Activated naive CD8-positive, alpha-beta T cell treated with anti-CD3 and anti-CD28 coated beads, Interleukin-2, amount 10 ng/mL, durations not matched to agents 7 days and 5 days (primary cell): ENCODE results near the gene CAP1. TPM values are rescaled to one million over a fixed set of nuclear protein-coding genes. Genes with fewer than 3 reads are reported as not detected.
"Not testable (repeated sequence)": the region's sequence is repeated elsewhere in the genome, so short reads cannot be mapped to it uniquely, and the experiment has no call there.

Experiments
- ATAC-seq: fragments of 150-1000 bp; cut with Tn5 transposase; one replicate; pipeline ENCODE4 v1.10.0; 2021; ENCODE audit warnings: low read depth, moderate library complexity
- POLR2A ChIA-PET: fragments of 350-600 bp; sonication (Branson Sonifier 250); formaldehyde crosslinking; loops from one replicate; lab custom pipeline; 2021; ENCODE audit warnings: antibody characterized with exemption; lab: Charles Lee
- DNase-seq: peaks from one replicate; pipeline ENCODE4 v3.0.0; 2021
- H3K27ac Mint-ChIP-seq: one replicate; pipeline ENCODE4 v1.8.0; 2022; ENCODE audit warnings: mild to moderate bottlenecking, mixed read lengths
- H3K27me3 Mint-ChIP-seq: one replicate; pipeline ENCODE4 v1.8.0; 2022; ENCODE audit warnings: mild to moderate bottlenecking, moderate library complexity, mixed read lengths
- H3K36me3 Mint-ChIP-seq: one replicate; pipeline ENCODE4 v1.8.0; 2021; ENCODE audit warnings: mild to moderate bottlenecking, mixed read lengths
- H3K4me1 Mint-ChIP-seq: one replicate; pipeline ENCODE4 v1.8.0; 2021; ENCODE audit warnings: mixed read lengths
- H3K4me3 Mint-ChIP-seq: one replicate; pipeline ENCODE4 v1.8.0; 2022; ENCODE audit warnings: mild to moderate bottlenecking, moderate library complexity, mixed read lengths
- H3K9me3 Mint-ChIP-seq: one replicate; pipeline ENCODE4 v1.8.0; 2021; ENCODE audit warnings: mixed read lengths
- total RNA-seq, 2 experiments: library from RNA; stranded (reverse); gene quantifications; one replicate each; pipeline ENCODE4 v1.2.3, GENCODE V29; 2021

The CAP1 gene
- total RNA-seq, 2 experiments from 2014 or later: 579 to 614 TPM

GRCh38 chr1:40014812-40015594 lies 25.5 kb upstream of the CAP1 start:
- Mint-ChIP-seq H3K27me3 (peaks cover 8% of the 10 kb centered on the region), H3K4me1 (peaks cover 4% of the 10 kb centered on the region), H3K36me3 (no peaks in the 10 kb centered on the region), H3K27ac (no peak overlapping the region), H3K4me3 (no peak overlapping the region), H3K9me3 (peaks cover 5% of the 10 kb centered on the region)
- ATAC-seq (no peak), DNase-seq (no peak)
- POLR2A ChIA-PET: interaction anchor here (1.0 kb wide), 1 partner anchor 24 kb away, joined by 3 read pairs; no protein-coding TSS in a partner anchor

- Mint-ChIP-seq H3K27me3 (peaks cover 12% of the 10 kb centered on the region), H3K36me3 (no peaks in the 10 kb centered on the region), H3K4me1 (peaks cover 4% of the 10 kb centered on the region), H3K4me3 (no peak overlapping the region), H3K27ac (no peak overlapping the region), H3K9me3 (no peaks in the 10 kb centered on the region)
- DNase-seq (no peak), ATAC-seq (no peak)
- POLR2A ChIA-PET: no interaction called here
These were observed 22.5 kb upstream of the CAP1 start for GRCh38 chr1:40017951-40018575.

GRCh38 chr1:40020447-40021085 lies 20.0 kb upstream of the CAP1 start:
- POLR2A ChIA-PET: no interaction called here
- no peak overlapping the region for H3K4me3 Mint-ChIP-seq
- peaks cover 4% of the 10 kb centered on the region for H3K9me3 Mint-ChIP-seq
- no peak for DNase-seq
- ATAC-seq: no peak
- H3K27ac Mint-ChIP-seq: no peak overlapping the region
- H3K4me1 Mint-ChIP-seq: no peaks in the 10 kb centered on the region
- peaks cover 15% of the 10 kb centered on the region for H3K27me3 Mint-ChIP-seq
- H3K36me3 Mint-ChIP-seq: no peaks in the 10 kb centered on the region

GRCh38 chr1:40023379-40023944 lies 17.1 kb upstream of the CAP1 start:
- Mint-ChIP-seq H3K9me3 (peaks cover 7% of the 10 kb centered on the region), H3K4me1 (no peaks in the 10 kb centered on the region), H3K36me3 (no peaks in the 10 kb centered on the region), H3K27ac (no peak overlapping the region), H3K27me3 (peaks cover 9% of the 10 kb centered on the region), H3K4me3 (no peak overlapping the region)
- no peak for DNase-seq
- no peak for ATAC-seq
- POLR2A ChIA-PET: no interaction called here

GRCh38 chr1:40024671-40025070 lies 15.9 kb upstream of the CAP1 start:
- ATAC-seq (no peak), DNase-seq (no peak)
- H3K27ac Mint-ChIP-seq: no peak overlapping the region
- POLR2A ChIA-PET: interaction anchor here (0.5 kb wide), 1 partner anchor 226 kb away, joined by 8 read pairs; no protein-coding TSS in a partner anchor
- peaks cover 9% of the 10 kb centered on the region for H3K27me3 Mint-ChIP-seq
- H3K4me1 Mint-ChIP-seq: peaks cover 2% of the 10 kb centered on the region
- H3K4me3 Mint-ChIP-seq: no peak overlapping the region
- H3K36me3 Mint-ChIP-seq: no peaks in the 10 kb centered on the region
- peaks cover 7% of the 10 kb centered on the region for H3K9me3 Mint-ChIP-seq

GRCh38 chr1:40027647-40028046 lies 12.9 kb upstream of the CAP1 start:
- ATAC-seq: no peak

GRCh38 chr1:40029608-40030007 lies 10.9 kb upstream of the CAP1 start:
- Mint-ChIP-seq H3K27me3 (peaks cover 1% of the 10 kb centered on the region), H3K4me3 (no peak overlapping the region), H3K4me1 (peaks cover 23% of the 10 kb centered on the region), H3K27ac (no peak overlapping the region), H3K9me3 (peaks cover 2% of the 10 kb centered on the region), H3K36me3 (no peaks in the 10 kb centered on the region)
- POLR2A ChIA-PET: no interaction called here
- DNase-seq (no peak), ATAC-seq (no peak)

More at GRCh38 chr1:40027647-40028046, 12.9 kb upstream of the CAP1 start:
- peaks cover 11% of the 10 kb centered on the region for H3K4me1 Mint-ChIP-seq
- H3K36me3 Mint-ChIP-seq: no peaks in the 10 kb centered on the region
- peaks cover 9% of the 10 kb centered on the region for H3K27me3 Mint-ChIP-seq
- peaks cover 7% of the 10 kb centered on the region for H3K9me3 Mint-ChIP-seq
- no peak overlapping the region for H3K4me3 Mint-ChIP-seq
- POLR2A ChIA-PET: no interaction called here
- DNase-seq: no peak
- H3K27ac Mint-ChIP-seq: no peak overlapping the region

- no peaks in the 10 kb centered on the region for H3K36me3 Mint-ChIP-seq
- no peak overlapping the region for H3K4me3 Mint-ChIP-seq
- no peak for DNase-seq
- peaks cover 30% of the 10 kb centered on the region for H3K4me1 Mint-ChIP-seq
- H3K27me3 Mint-ChIP-seq: peaks cover 1% of the 10 kb centered on the region
- no peak overlapping the region for H3K27ac Mint-ChIP-seq
- POLR2A ChIA-PET: no interaction called here
- ATAC-seq: no peak
- H3K9me3 Mint-ChIP-seq: peaks cover 2% of the 10 kb centered on the region
These were observed 9.9 kb upstream of the CAP1 start for GRCh38 chr1:40030528-40031135.

- Mint-ChIP-seq H3K27me3 (peaks cover 1% of the 10 kb centered on the region), H3K27ac (no peak overlapping the region), H3K9me3 (no peaks in the 10 kb centered on the region), H3K36me3 (peaks cover 2% of the 10 kb centered on the region), H3K4me1 (peaks cover 37% of the 10 kb centered on the region), H3K4me3 (no peak overlapping the region)
- no peak for DNase-seq
- ATAC-seq: peak; percentile 62
- POLR2A ChIA-PET: interaction anchor here (0.8 kb wide), 1 partner anchor 341 kb away, joined by 3 read pairs; the partner anchor contains the start of gene SMAP2
These were observed 8.2 kb upstream of the CAP1 start for GRCh38 chr1:40032240-40032891.

GRCh38 chr1:40034869-40035268 lies 5.7 kb upstream of the CAP1 start:
- Mint-ChIP-seq H3K4me3 (peak overlapping the region; percentile 46), H3K4me1 (peaks cover 48% of the 10 kb centered on the region), H3K27me3 (no peaks in the 10 kb centered on the region), H3K36me3 (peaks cover 6% of the 10 kb centered on the region), H3K27ac (peak overlapping the region; percentile 85), H3K9me3 (no peaks in the 10 kb centered on the region)
- no peak for DNase-seq
- POLR2A ChIA-PET: interaction anchor here (0.6 to 1.0 kb wide), 2 partner anchors 11 to 236 kb away, joined by 3 read pairs; no protein-coding TSS in a partner anchor
- ATAC-seq: no peak

GRCh38 chr1:40036574-40036973 lies 4.0 kb upstream of the CAP1 start:
- Mint-ChIP-seq H3K9me3 (no peaks in the 10 kb centered on the region), H3K36me3 (peaks cover 13% of the 10 kb centered on the region), H3K4me3 (no peak overlapping the region), H3K4me1 (peaks cover 46% of the 10 kb centered on the region), H3K27ac (no peak overlapping the region), H3K27me3 (no peaks in the 10 kb centered on the region)
- ATAC-seq (no peak), DNase-seq (no peak)
- POLR2A ChIA-PET: no interaction called here

GRCh38 chr1:40037254-40037653 lies 3.3 kb upstream of the CAP1 start:
- H3K9me3 Mint-ChIP-seq, H3K4me3 Mint-ChIP-seq, ATAC-seq, H3K27me3 Mint-ChIP-seq, POLR2A ChIA-PET, DNase-seq, H3K27ac Mint-ChIP-seq: not testable (repeated sequence)
- Mint-ChIP-seq H3K4me1 (peaks cover 46% of the 10 kb centered on the region), H3K36me3 (peaks cover 19% of the 10 kb centered on the region)
